ENCODE data around the gene AZU1. TPM values are rescaled to one million over a fixed set of nuclear protein-coding genes. Genes with fewer than 3 reads are reported as not detected.

AZU1 gene
- total RNA-seq, 2 experiments from 2014 or later = not detected

DNA sequence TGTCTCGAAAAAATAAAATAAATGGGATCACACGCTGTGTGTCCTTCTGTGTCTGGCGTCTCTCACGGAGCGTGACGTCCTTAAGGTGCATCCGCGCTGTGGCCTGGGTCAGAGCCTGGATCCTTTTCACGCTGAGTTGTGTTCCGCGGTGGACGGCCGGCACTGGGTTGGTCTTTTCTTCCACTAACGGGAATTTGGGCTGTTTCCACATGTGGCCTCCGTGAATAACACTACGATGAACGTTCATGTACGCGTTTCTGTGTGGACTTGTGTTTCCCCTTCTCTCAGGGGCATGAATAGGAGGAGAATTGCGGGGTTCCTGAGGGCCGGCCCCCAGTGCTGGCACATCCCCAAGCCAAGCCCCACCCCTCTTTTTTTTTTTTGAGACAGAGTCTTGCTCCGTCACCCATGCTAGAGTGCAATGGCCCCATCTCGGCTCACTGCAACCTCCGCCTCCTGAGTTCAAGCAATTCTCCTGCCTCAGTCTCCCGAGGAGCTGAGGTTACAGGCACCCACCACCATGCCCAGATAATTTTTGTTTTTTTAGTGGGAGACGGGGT, 36.5 kb upstream of the AZU1 start:
- CTCF ChIA-PET = interaction anchor here (1.7 kb wide), 1 partner anchor 22 kb away, joined by 4 read pairs; no protein-coding TSS in a partner anchor
- no peaks in the 10 kb centered on the region for H3K4me1 Mint-ChIP-seq (ENCODE audit: low read depth)
- POLR2A ChIA-PET = no interaction called here
- no peak for DNase-seq
- no peaks in the 10 kb centered on the region for H3K36me3 Mint-ChIP-seq
- intact Hi-C loops (cut with micrococcal nuclease) = no loop called here
- H3K4me3 Mint-ChIP-seq = no peak overlapping the region
- H3K9me3 Mint-ChIP-seq = no peaks in the 10 kb centered on the region
- no peak overlapping the region for H3K27ac Mint-ChIP-seq
- no peaks in the 10 kb centered on the region for H3K27me3 Mint-ChIP-seq

DNA sequence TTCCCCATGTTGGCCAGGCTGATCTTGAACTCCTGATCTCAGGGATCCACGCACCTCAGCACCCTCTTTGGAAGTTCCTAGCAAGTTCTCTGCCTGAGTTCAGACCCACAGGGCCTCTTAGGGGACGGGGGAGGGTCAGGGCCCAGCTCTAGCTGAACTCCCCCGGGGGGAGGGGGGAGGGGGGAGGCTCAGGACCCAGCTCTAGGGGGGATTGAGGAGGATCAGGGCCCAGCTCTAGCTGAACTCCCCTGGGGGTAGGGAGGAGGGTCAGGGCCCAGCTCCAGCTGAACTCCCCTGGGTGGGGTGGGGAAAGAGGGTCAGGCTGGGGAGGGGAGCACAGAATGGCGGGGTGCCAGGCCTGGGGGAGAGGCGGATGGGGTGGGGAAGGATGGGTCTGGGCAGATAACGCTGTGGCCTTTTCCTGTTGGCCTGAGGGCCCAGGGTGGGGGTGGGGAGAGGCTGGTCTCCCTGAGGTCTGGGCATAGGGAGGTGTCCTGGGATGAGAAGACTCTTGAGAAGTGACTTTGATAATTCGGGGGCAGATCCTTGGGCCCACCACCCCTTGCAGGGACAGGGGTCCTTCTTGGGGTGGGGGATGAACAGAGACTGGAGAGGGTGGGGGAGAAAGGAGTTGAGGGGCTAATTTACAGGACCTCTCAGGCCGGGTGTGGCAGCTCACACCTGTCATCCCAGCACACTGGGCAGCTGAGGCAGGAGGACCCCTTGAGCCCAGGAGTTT, 35.9 kb upstream of the AZU1 start:
- DNase-seq = no peak
- Mint-ChIP-seq H3K27me3 (no peaks in the 10 kb centered on the region), H3K4me1 (ENCODE audit: low read depth) (no peaks in the 10 kb centered on the region), H3K36me3 (no peaks in the 10 kb centered on the region), H3K4me3 (no peak overlapping the region), H3K27ac (no peak overlapping the region), H3K9me3 (no peaks in the 10 kb centered on the region)
- CTCF ChIA-PET = interaction anchor here (1.7 kb wide), 1 partner anchor 22 kb away, joined by 4 read pairs; no protein-coding TSS in a partner anchor
- POLR2A ChIA-PET = no interaction called here
- intact Hi-C loops (cut with micrococcal nuclease) = no loop called here

DNA sequence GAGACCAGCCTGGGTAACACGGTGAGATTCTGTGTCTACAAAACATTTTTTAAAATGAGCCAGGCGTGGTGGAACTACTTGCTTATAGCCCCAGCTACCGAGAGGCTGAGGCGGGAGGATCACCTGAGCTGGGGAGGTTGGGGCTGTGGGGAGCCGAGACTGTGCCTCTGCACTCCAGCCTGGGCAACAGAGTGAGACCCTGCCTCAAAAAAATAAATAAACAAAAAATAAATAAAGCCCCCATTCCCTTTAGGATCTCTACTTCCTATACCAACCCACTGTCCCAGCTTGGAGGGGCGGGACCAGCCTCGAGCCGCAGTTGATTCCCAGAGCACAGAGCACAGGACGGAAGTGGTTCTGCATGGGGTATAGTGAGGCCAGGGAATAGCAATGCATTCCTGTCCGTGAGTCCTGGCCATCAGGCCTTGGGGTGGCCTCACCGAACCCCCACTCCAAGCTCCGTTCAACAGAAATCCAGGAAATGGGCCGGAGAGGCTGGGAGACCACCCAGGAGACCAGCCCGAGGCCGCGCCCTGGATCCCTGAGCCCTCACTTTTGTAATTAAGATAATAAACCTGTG, 35.2 kb upstream of the AZU1 start:
- Mint-ChIP-seq H3K27me3 (no peaks in the 10 kb centered on the region), H3K4me1 (ENCODE audit: low read depth) (no peaks in the 10 kb centered on the region), H3K4me3 (no peak overlapping the region), H3K27ac (no peak overlapping the region), H3K36me3 (no peaks in the 10 kb centered on the region), H3K9me3 (no peaks in the 10 kb centered on the region)
- intact Hi-C loops (cut with micrococcal nuclease) = no loop called here
- ChIA-PET CTCF (no interaction called here), POLR2A (no interaction called here)
- DNase-seq = no peak

DNA sequence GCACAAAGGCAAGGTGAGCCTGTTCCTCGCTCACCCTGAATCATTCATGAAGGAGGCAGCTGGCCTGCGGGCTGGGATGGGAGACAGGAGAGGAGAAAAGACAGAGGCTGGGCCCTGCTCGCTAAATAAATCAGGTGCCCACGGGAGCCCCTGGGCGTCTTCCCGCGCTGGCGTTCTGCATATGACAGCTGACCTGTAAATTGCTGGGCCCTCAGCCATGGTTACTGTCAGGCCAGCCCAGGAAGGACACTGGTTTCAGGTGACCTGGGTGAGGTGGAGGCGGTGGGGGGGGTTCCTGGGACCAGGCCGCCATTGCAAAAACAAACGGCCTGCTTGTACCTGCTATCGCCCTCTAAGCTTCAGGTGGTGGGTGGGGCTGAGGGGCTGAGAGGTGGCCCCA, 33.8 kb upstream of the AZU1 start:
- H3K4me1 Mint-ChIP-seq (ENCODE audit: low read depth) = no peaks in the 10 kb centered on the region
- peaks cover 5% of the 10 kb centered on the region for H3K36me3 Mint-ChIP-seq
- ChIA-PET POLR2A (no interaction called here), CTCF (no interaction called here)
- H3K27ac Mint-ChIP-seq = no peak overlapping the region
- no peaks in the 10 kb centered on the region for H3K27me3 Mint-ChIP-seq
- H3K9me3 Mint-ChIP-seq = no peaks in the 10 kb centered on the region
- DNase-seq = no peak
- intact Hi-C loops (cut with micrococcal nuclease) = no loop called here
- no peak overlapping the region for H3K4me3 Mint-ChIP-seq

DNA sequence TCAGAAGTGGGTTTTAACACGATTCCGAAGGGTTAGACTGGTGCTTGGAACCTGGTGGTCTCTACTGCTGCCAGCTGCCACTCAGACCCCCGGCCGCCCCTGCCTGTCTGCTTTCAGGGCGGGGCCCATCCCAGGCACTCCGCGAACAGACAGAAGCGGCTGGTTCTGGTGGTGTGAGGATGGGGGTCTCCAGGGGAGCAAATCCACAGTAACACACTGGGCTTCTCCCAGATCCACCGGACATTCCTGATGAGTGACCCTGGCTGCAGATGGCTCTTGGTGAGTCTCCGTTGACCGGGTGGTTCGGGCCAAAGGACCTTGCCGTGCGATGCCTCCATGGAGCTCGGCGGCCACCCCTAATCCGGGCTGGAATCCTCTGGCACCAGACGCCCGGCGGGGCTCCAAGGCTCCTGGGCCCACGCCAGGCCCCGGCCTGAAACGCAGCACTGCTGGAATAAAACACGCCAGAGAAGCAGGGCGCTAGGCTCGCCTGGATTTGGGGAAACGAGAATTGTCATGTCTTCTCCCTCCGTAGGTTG, 32.5 kb upstream of the AZU1 start:
- H3K27me3 Mint-ChIP-seq = no peaks in the 10 kb centered on the region
- no peak overlapping the region for H3K4me3 Mint-ChIP-seq
- ChIA-PET CTCF (no interaction called here), POLR2A (no interaction called here)
- no peak for DNase-seq
- no peaks in the 10 kb centered on the region for H3K9me3 Mint-ChIP-seq
- intact Hi-C loops (cut with micrococcal nuclease) = loop anchor here (5.0 kb wide), 1 partner anchor 112 kb away; no protein-coding TSS in a partner anchor
- peaks cover 6% of the 10 kb centered on the region for H3K4me1 Mint-ChIP-seq (ENCODE audit: low read depth)
- H3K27ac Mint-ChIP-seq = no peak overlapping the region
- H3K36me3 Mint-ChIP-seq = peaks cover 18% of the 10 kb centered on the region

DNA sequence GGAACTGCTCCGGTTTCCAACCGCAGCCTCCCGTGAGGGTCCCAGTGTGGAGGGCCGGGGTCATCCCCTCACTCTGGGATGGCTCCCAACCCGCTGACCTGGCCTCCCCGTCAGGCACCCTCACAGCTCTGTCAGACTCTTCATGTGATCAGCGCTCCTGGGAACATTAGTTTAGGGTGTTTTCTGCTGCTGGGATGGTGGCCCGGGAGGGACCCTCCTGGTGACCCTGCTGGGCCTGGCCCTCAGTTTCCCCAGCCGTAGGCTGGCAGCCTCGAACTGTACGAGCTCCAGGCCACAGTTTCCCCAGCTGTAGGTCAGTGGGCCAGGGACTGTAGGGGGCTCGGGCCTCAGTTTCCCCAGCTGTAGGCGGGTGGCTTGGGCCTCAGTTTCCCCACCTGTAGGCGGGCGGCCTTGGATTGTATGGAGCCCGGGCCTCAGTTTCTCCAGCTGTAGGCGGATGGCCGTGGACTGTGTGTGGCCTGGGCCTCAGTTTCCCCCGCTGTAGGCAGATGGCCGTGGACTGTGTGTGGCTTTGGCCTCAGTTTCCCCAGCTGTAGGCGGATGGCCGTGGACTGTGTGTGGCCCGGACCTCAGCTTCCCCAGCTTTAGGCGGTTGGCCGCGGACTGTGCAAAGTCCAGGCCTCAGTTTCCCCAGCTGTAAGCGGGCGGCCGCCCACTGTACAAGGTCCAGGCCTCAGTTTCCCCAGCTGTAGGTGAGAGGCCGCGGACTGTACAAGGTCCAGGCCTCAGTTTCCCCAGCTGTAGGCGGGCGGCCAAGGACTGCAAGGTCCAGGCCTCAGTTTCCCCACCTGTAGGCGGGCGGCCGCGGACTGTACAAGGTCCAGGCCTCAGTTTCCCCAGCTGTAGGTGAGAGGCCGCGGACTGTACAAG, 31.7 kb upstream of the AZU1 start:
- POLR2A ChIA-PET = interaction anchor here (1.1 to 1.6 kb wide), 2 partner anchors 133 to 136 kb away, joined by 5 to 6 read pairs; partner anchors contain the start of gene RNF126
- peak overlapping the region; percentile 93 for H3K4me3 Mint-ChIP-seq

DNA sequence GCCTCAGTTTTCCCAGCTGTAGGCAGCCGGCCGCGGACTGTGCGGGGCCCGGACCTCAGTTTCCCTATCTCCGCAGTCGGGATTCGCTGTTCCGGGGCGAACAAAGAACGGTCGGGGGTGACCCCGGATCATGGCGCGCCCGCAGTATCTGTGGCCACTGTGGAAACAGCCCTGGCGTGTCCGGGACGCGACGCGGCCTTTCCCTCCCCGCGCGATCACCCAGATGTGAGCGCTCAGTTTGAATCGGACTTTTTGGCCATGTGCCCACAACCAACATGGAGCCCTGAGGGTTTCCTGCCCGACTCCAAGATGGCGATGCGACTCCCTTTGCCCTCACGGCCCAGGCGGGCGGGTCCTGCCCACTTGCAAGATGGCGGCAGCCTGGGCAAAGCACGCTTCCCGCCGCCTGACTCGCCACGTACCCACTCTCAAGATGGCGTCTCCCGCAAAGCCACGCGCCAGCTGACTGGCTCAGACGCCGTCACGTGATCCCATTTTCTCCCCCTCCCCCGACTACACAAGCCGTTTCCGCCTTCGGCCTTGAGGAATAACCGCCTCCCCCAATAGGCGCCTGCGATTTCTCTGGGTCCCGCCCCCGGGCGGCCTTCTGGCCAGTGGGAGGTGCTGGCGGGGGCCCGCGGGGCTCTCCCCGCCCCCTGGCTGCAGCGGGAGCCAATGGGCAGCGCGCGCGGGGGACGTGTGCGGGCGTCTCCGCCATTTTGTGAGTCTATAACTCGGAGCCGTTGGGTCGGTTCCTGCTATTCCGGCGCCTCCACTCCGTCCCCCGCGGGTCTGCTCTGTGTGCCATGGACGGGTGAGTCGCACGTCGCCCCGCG, 30.7 kb upstream of the AZU1 start, which contains the start of gene PTBP1:
TSS of gene PTBP1 (plus strand) at position 761 of the 836 bp plus-strand sequence. CDS start at position 807, 46 bp downstream.
- Mint-ChIP-seq H3K4me3 (peak within 1 kb of the TSS; percentile 93), H3K9me3 (no peaks in the 10 kb centered on the region), H3K4me1 (ENCODE audit: low read depth) (peaks cover 22% of the 10 kb centered on the region), H3K27ac (peak within 1 kb of the TSS; percentile 90), H3K27me3 (no peaks in the 10 kb centered on the region), H3K36me3 (peaks cover 30% of the 10 kb centered on the region)
- intact Hi-C loops (cut with micrococcal nuclease) = loop anchor here (1.0 to 5.0 kb wide), 10 partner anchors 66 to 452 kb away; partner anchors contain the start of genes BSG, MED16, MIDN and POLRMT
- ChIA-PET POLR2A (interaction anchor here (1.1 to 1.6 kb wide), 2 partner anchors 134 to 137 kb away, joined by 5 to 6 read pairs; partner anchors contain the start of gene RNF126), CTCF (interaction anchor here (1.0 to 1.4 kb wide), 2 partner anchors 63 to 483 kb away, joined by 3 read pairs; no protein-coding TSS in a partner anchor)
- DNase-seq = peak; percentile 100

More for the DNA sequence above, 31.7 kb upstream of the AZU1 start:
- CTCF ChIA-PET = interaction anchor here (1.4 kb wide), 1 partner anchor 484 kb away, joined by 3 read pairs; no protein-coding TSS in a partner anchor
- intact Hi-C loops (cut with micrococcal nuclease) = loop anchor here (2.0 to 5.0 kb wide), 5 partner anchors 67 to 453 kb away; partner anchors contain the start of genes MIDN and POLRMT
- DNase-seq = no peak
- Mint-ChIP-seq H3K36me3 (peaks cover 24% of the 10 kb centered on the region), H3K4me1 (ENCODE audit: low read depth) (peaks cover 12% of the 10 kb centered on the region), H3K9me3 (no peaks in the 10 kb centered on the region), H3K27ac (no peak overlapping the region), H3K27me3 (no peaks in the 10 kb centered on the region)

DNA sequence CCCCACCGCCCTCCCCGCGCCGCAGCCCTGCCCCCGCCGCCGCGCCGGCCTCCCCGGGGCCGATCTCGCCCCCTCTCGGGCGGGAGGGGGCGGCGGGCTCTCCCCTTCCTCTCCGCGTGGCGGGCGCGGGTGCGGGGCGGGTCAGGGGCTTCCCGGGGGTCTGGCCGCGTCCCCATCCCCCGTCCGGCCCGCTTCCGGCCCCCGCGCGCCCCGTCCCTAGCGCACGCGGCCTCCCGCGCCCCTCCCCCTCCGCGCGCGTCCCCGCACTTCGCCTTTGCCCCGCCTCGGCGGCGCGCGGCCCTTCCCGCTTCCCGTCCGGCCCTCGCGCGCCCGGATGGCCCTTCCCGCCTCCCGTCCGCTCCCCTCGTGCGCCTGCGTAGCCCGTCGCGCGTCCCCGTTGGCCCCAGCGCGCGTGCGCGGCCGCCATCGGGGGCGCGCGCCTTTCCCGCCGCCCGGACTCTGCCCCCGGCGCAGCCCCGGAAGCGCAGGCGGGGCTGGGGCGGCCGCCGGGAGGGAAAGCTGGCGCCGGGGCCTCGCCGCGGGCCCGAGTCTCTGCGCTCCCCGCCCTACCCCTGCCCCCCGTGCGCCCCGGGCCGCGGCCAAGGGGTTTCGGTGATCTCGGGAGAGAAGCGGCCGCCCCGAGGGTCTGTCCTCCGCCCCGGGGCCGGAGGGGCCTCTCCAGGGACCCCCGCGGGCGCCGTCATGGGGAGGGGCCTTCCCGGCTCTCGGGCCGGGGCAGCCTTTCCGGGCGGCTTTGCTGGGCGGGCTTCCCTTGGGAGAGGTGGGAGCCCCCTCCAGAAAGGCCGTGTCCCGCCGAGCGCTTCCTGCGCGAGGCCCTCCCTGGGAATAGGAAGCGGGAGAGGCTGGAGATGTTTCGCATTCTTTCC, 29.9 kb upstream of the AZU1 start:
- intact Hi-C loops (cut with micrococcal nuclease) = loop anchor here (1.0 to 5.0 kb wide), 10 partner anchors 65 to 451 kb away; partner anchors contain the start of genes BSG, MED16, MIDN and POLRMT
- Mint-ChIP-seq H3K4me1 (ENCODE audit: low read depth) (peaks cover 30% of the 10 kb centered on the region), H3K4me3 (peak overlapping the region; percentile 86), H3K9me3 (no peaks in the 10 kb centered on the region), H3K36me3 (peaks cover 33% of the 10 kb centered on the region), H3K27me3 (no peaks in the 10 kb centered on the region), H3K27ac (peak overlapping the region; percentile 90)
- ChIA-PET CTCF (interaction anchor here (1.0 to 1.4 kb wide), 3 partner anchors 64 to 482 kb away, joined by 3 read pairs; no protein-coding TSS in a partner anchor), POLR2A (interaction anchor here (1.5 to 1.8 kb wide), 3 partner anchors 11 to 134 kb away, joined by 4 to 8 read pairs (median 6); partner anchors contain the start of gene RNF126)
- DNase-seq = peak; percentile 92

DNA sequence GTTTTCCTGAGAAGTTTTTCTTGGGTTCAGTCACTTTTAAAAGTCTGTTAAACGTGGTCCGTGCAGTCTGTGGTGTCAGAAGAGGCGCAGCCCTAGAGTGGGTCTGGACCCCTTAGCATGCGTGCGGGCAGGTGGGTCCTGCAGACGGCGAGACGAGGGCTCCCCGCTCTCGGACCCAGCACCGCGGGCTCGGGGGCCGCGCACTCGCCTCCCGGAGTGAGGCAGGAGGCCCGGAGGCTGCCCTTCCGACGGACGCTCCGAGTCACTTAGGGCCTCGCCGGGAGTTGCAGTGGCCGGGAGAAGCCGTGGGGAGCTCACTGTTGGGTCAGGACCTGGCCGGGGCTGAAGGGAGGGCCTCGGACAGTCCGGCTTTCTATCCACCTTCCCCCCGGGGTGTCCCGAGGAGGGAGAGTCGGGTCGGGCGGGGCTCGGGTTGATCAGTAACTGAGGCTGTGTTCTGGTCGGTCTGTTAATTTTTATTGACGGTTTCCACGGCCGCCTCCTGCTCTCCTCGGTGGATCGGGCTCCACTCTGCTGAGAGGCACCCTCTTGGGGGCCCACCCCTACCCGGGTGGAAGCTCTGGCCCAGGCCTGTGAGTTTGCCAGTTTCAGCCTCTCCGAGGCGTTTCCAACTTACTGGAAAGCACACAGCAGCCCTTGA, 29.1 kb upstream of the AZU1 start:
- Mint-ChIP-seq H3K27ac (peak overlapping the region; percentile 90), H3K4me3 (peak overlapping the region; percentile 86), H3K4me1 (ENCODE audit: low read depth) (peaks cover 35% of the 10 kb centered on the region), H3K27me3 (no peaks in the 10 kb centered on the region), H3K9me3 (no peaks in the 10 kb centered on the region), H3K36me3 (peaks cover 38% of the 10 kb centered on the region)
- intact Hi-C loops (cut with micrococcal nuclease) = loop anchor here (5.0 kb wide), 1 partner anchor 109 kb away; no protein-coding TSS in a partner anchor
- DNase-seq = no peak
- POLR2A ChIA-PET = interaction anchor here (1.5 to 2.4 kb wide), 4 partner anchors 11 to 139 kb away, joined by 4 to 8 read pairs (median 5); partner anchors contain the start of gene RNF126
- CTCF ChIA-PET = interaction anchor here (1.1 kb wide), 1 partner anchor 203 kb away, joined by 3 read pairs; no protein-coding TSS in a partner anchor
